GM19438 (cell line): ENCODE measurements around the gene PRKN.
"Not testable (repeated sequence)": the region's sequence is repeated elsewhere in the genome, so short reads cannot be mapped to it uniquely, and the experiment has no call there.

Experiments used
- ATAC-seq: cut with Tn5 transposase; IDR thresholded peaks from one replicate; pipeline ENCODE4 v1.9.1; 2021; ENCODE audit warnings: low read depth; ENCODE audit not compliant: unreplicated experiment

Gene PRKN

DNA sequence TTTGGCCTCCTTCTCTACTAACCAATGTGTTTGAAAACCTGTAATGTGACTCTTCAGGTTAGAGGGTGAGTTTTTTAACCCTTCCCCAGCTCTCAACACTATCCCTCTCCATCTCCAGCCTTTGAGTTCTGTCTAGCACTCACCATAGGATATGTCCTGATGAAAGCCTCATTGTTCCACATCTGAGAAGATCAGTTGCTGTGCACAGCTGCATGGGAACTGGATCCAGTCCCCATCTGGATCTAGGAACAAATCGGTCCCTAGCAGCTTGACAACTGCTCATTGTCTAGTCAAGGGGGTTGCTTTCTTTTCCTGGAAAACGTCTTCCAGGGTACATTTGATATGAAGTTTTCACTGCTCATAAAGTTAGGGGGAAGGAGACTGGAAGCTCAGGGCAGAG, 1408.3 kb downstream of the PRKN start:
- ATAC-seq: no peak

DNA sequence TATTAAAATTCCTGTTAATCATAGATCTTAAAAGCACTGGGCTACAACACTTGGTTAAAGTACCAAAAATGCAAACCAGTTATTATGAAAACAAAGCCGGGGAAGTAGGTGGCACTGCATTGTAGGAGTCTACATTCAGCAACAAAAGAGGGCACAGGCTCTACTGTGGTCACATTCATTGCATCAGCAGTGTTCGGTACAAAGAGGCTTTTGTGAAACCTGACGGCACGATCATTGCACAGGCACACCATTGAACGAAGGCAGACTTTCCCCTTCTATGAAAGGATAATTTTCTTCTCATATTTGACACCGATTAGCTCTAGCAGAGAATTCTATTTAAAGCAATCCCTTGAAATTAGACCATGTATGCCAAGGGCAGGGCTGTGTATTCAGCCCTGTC, 1409.1 kb downstream of the PRKN start:
- ATAC-seq: no peak

DNA sequence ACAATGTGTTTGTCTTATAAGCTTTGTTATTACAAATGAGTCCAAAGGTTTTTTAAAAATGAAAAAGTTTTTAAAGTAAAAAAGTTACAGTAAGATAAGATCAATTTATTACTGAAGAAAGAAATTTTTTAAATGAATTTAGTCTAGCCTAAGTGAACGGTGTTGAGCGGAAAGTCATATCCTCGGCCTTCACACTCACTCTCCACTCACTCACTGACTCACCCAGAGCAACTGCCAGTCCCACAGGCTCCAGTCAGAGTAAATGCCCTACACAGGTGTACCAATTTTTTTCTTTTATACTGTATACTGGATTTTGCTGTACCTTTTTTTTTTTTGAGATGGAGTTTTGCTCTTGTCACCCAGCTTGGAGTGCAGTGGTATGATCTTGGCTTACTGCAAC, 1411.0 kb downstream of the PRKN start:
- no peak for ATAC-seq

DNA sequence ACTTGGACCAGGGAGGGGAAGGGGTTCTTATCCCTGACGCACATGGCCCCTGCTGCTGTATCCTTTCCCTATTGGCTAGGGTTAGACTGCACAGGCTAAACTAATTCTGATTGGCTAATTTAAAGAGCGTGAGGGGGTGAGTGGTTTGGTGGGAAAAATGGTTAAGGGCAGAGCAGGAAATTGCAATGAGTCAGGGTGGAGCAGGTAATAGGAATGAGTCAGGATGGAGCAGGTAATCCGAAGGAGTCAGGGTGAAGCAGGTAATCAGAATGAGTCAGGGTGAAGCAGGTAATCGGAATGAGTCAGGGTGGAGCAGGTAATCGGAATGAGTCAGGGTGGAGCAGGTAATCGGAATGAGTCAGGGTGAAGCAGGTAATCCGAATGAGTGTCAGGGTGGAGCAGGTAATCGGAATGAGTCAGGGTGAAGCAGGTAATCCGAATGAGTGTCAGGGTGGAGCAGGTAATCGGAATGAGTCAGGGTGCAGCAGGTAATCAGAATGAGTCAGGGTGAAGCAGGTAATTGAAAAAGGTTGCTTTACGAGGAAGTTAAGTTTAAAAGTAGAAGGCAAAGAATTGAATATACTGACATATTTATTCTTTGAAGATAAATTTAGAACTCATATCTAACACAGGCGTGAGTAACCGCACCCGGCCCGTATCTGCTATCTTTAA, 1412.2 kb downstream of the PRKN start:
- not testable (repeated sequence) for ATAC-seq

DNA sequence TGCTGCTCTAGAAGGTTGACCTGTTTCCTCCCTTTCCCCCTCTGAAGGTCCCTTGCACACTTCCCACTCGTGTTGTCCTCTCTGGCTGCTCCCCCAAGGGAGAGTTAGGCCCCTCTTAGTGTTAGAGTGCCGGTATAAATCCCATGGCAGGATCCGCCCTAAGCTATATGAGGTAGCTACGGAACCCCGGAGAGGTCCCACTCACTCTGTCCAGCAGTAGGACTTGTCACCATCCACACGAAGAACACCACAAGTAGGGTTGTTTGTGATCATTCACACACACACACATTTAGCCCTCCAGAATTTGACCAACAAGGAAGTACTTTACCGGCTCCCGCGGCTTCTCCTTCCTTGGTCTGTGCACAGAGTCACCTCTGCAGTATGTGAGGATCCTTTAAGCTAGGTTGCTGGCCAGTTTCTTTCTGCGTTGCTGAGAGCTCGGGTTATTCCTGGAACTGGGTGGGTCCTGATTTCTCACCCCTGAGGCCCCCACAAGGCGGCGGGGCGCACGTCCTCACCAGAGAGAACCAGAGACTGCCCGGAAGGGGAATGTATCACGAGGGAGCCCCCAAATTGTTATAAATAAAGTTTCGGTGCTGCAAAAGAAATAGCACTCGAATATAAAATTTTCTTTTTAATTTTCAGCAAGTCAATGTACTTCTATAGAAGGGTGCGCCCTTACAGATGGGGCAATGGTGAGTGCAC, 1412.9 kb downstream of the PRKN start:
- not testable (repeated sequence) for ATAC-seq

DNA sequence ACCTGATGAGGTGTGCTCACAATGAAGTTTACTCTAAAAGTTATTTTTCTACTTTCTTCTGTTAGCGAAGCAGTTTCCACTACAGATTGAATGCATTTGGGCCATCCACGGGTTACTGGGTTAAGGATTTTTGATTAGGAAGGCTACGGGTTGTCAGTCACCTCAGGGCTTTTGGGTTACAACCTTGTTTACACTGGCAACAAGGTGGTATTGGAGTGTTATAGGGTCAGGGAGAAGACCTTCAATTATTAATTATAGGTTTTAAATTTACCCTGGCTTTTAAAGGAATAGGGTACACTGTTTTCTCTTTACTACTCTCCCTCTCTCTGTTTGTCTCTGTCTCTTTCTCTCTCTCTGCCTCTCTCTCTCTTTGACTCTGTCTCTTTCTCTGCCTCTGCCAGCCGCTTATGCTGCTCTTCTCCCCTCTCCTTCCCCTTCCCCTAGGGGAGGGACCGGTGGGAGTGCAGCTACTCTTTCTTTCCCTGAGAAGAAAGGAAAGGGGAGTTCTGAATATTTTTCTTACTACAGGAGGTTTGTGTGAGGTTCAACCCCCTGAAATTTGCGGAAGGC, 1413.5 kb downstream of the PRKN start:
- no peak for ATAC-seq

DNA sequence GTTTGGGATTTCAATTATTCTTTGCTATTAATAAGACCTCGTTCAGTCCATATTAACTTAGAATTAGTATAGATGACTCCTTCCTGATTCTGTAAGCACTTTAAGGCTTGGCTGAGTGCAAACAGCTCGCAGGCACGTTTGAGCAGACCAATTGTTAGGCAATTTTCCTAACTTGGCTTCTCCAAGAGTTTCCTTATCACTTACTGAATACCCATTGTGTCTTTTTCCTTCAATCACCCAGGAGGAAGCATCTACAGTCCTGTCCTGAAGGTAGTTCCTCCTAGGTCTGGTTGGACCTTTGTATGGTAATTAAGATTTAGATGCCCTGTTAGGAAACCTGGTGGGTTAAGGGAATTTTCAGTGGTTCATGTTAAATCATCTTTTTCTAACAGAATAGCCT, 1414.1 kb downstream of the PRKN start:
- ATAC-seq: not testable (repeated sequence)

DNA sequence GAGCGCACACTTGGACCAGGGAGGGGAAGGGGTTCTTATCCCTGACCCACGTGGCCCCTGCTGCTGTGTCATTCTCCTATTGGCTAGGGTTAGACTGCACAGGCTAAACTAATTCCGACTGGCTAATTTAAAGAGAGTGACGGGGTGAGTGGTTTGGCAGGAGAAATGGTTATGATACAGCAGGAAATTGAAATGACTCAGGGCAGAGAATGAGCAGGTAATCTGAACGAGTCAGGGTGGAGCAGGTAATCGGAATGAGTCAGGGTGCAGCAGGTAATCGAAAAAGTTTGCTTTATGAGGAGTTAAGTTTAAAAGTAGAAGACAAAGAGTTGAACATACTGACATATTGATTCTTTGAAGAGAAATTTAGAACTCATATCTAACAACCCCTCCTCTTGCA, 1417.8 kb downstream of the PRKN start:
- not testable (repeated sequence) for ATAC-seq

DNA sequence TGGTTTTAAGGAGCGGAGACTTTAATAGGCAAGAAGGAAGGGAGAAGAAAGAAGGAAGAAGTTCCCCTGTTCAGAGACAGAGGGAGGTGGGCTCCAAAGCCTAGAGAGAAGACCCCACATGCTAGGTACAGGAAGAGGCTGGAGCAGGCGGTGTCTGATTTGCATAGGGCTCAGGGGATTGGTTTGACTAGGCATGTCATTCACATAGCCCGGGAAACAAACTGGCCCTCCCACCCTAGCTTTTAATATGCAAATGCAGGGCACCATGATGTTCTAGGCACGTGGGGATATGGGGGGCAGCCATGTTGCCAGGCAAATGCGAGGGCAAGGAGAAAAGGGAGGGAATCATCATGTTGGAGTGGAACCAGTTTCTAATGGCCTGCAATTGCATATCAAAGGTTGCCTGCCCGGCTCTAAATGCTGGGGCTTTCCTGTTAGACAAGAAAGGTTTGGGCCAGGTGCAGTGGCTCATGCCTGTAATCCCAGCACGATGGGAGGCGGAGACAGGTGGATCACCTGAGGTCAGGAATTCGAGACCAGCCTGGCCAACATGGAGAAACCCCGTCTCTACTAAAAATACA, 1419.4 kb downstream of the PRKN start:
- no peak for ATAC-seq

DNA sequence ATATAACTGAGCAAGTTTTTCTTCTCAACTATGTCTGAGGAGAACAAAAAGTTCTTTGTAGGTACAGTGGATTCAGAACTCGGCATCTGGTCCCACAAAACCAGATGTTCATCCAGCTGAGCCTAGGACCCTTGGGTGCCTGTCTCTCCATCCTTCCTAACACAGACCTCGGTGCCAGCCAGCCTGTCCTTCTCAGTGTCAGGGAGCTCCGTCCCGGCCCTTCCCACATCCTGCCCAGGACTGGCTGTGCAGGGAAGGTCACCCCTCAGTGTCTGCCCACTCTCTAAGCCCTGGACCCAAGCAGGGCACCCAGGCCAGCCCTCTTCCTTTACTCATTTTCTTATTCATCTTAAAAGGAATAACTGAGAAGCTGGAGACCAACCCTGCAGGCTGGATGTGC, 1421.7 kb downstream of the PRKN start:
- no peak for ATAC-seq

DNA sequence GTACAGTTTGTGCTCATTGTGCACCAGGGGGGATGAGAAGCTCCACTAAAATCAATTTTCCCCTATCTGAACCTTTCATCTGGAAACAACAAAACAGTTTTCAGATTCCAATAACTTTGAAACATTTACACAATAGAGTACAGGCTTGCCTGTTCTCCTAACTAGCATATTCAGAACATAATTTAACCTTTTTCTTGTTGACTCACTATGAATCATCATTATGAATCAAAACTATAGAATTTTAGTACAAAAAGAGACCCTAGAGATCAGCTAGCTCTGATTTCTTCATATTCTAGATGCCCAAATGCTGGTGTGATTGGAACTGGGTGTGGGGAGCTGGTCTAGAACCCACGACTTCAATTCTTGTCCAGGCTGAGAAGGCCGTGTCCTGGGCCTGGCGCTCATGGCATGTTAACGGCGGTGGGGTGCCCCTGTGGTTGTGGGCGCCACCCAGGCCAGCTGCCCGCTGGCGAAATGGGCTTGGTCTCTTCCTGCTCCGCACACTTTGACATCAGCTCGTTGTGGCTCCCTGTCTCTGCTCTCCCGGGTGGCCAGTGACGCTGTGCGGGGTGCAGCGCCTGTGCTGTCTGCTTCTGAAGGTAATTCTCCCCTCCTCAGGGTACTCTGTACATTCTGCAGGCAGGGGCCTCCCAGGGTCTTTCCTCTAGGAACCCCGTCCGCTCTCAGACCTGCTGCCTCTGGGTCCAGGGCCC, 1423.8 kb downstream of the PRKN start:
- ATAC-seq: no peak

DNA sequence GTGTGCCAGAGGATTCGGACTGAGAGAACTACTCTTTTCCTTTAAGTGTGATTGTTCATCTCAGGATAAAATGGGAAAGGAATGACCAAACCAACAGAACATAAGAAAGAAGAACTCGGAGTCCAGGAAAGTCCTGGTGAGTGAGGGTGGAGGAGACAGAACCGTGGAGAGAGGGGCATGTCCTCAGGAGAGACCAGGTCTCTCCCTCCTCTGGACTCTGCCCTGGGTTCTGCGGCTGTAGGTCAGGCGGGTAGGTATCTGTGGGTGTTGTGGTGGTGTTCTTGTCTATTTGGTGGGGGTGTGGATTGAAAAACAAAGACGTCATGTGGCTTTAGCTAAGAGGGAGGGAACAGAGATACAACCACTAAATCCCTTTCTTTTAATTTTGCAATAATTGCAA, 1424.6 kb downstream of the PRKN start:
- ATAC-seq: no peak

DNA sequence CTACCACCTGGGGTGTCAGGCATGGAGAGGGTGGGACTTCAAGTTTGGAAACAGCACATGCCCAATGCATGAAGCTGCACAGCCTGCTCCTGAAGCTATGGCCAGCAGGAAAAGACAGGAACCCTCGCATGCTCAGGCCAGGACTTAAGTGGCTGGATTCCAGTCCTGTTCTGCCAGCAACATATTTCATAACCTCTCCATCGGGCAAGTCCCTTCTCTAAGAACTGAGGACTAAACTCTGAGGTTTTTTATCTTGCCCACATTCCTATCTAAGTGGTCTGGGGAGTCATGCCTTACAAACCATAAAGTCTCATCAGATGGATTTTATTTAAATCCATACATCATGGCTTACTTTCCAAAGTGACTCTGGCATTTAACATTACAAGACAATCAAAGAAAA, 1426.2 kb downstream of the PRKN start:
- ATAC-seq: no peak

DNA sequence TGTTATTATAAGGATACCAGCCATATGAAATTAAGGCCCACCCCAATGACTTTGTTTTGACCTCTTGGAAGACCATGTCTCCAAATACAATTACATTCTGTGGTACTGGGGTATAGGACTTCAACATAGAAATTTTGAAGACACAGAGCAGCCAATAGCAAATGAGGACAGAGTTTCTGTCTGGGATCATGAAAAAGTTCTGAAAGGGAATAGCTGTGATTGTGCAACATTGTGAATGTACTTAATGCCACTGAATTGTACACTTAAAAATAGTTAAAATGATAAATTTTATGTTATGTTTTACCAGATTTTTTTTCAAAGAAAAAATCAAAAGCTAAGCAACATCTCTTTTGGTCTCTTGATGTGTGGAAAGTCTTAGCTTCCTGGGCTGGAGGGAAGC, 1426.7 kb downstream of the PRKN start:
- ATAC-seq: no peak

DNA sequence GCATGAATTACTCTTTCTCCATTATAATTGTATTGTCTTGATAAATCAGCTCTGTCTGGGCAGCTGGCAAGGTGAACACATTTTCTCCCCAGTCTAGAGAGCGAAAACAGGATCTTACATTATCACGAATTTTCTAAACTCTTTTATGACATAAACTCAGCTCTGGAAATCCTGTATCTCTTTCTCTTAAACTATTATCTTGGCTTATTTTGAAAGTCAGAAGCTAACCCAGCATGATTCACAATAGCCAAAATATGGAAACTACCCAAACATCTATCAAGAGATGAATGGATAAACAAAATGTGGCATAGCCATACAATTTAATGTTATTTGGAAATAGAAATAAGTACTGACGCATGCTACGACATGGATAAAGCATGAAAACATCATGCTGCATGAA, 1427.8 kb downstream of the PRKN start:
- ATAC-seq: no peak
